Trophoblast cell (in vitro differentiated cells and primary cell): ENCODE measurements around the gene USP49. TPM values are rescaled to one million over a fixed set of nuclear protein-coding genes. Genes with fewer than 3 reads are reported as not detected.
"Not testable (repeated sequence)": the region's sequence is repeated elsewhere in the genome, so short reads cannot be mapped to it uniquely, and the experiment has no call there.

Source experiments
- DNase-seq, 2 donors: peaks; one replicate each; pipeline ENCODE4 v3.0.0-alpha.2; 2016
- H2AFZ ChIP-seq: 2 replicates; pipeline ENCODE4 v1.6.1; 2013; ENCODE audit warnings: low read length, moderate library complexity, mild to moderate bottlenecking; ENCODE audit not compliant: insufficient read depth, poor library complexity
- H2AK5ac ChIP-seq: 2 replicates; pipeline ENCODE4 v1.6.1; 2013; ENCODE audit warnings: mild to moderate bottlenecking, low read length
- H2BK120ac ChIP-seq: 2 replicates; pipeline ENCODE4 v1.6.1; 2013; ENCODE audit warnings: low read length, mild to moderate bottlenecking, moderate library complexity; ENCODE audit not compliant: insufficient read depth, poor library complexity
- H2BK12ac ChIP-seq: 2 replicates; pipeline ENCODE4 v1.6.1; 2013; ENCODE audit warnings: mild to moderate bottlenecking, low read length, moderate library complexity
- H2BK5ac ChIP-seq: 2 replicates; pipeline ENCODE4 v1.6.1; 2013; ENCODE audit warnings: low read length, low read depth, moderate library complexity, mild to moderate bottlenecking; ENCODE audit not compliant: poor library complexity
- H3K14ac ChIP-seq: 2 replicates; pipeline ENCODE4 v1.6.1; 2013; ENCODE audit warnings: mild to moderate bottlenecking, low read length
- H3K18ac ChIP-seq: 2 replicates; pipeline ENCODE4 v1.6.1; 2013; ENCODE audit warnings: mild to moderate bottlenecking, low read length
- H3K23ac ChIP-seq: 2 replicates; pipeline ENCODE4 v1.6.1; 2013; ENCODE audit warnings: low read length
- H3K27ac ChIP-seq: 2 replicates; pipeline ENCODE4 v1.5.1; 2013; ENCODE audit warnings: low read depth, mild to moderate bottlenecking, inconsistent platforms, low read length, moderate library complexity
- H3K27me3 ChIP-seq: 2 replicates; pipeline ENCODE4 v1.6.1; 2013; ENCODE audit warnings: inconsistent platforms, mild to moderate bottlenecking, low read length, moderate library complexity; ENCODE audit not compliant: insufficient read depth
- H3K36me3 ChIP-seq, 2 experiments: 1 replicate in 1 of 2; 2 replicates in 1 of 2; pipeline ENCODE4 v1.6.1; 2013; ENCODE audit warnings: low read length in 2 of 2, mild to moderate bottlenecking in 2 of 2, moderate library complexity in 1 of 2; ENCODE audit not compliant: insufficient read depth in 2 of 2, control insufficient read depth in 1 of 2
- H3K4ac ChIP-seq: 2 replicates; pipeline ENCODE4 v1.6.1; 2013; ENCODE audit warnings: low read depth, mild to moderate bottlenecking, low read length, moderate library complexity
- H3K4me1 ChIP-seq, 2 experiments: 1 replicate in 1 of 2; 2 replicates in 1 of 2; pipeline ENCODE4 v1.6.1; 2013; ENCODE audit warnings: low read length in 2 of 2, mild to moderate bottlenecking in 2 of 2, moderate library complexity in 1 of 2; ENCODE audit not compliant: insufficient read depth in 2 of 2, control insufficient read depth in 1 of 2
- H3K4me2 ChIP-seq: 2 replicates; pipeline ENCODE4 v1.6.1; 2013; ENCODE audit warnings: inconsistent platforms, mild to moderate bottlenecking, low read length, moderate library complexity
- H3K4me3 ChIP-seq: 2 replicates; pipeline ENCODE4 v1.5.1; 2013; ENCODE audit warnings: mild to moderate bottlenecking, low read depth, low read length, inconsistent platforms
- H3K79me1 ChIP-seq: one replicate; pipeline ENCODE4 v1.6.1; 2013; ENCODE audit warnings: low read length
- H3K79me2 ChIP-seq: 2 replicates; pipeline ENCODE4 v1.6.1; 2013; ENCODE audit warnings: low read length, mild to moderate bottlenecking; ENCODE audit not compliant: control insufficient read depth, insufficient read depth, poor library complexity
- H3K9ac ChIP-seq: 2 replicates; pipeline ENCODE4 v1.6.1; 2013; ENCODE audit warnings: mild to moderate bottlenecking, low read length
- H3K9me3 ChIP-seq: 2 replicates; pipeline ENCODE4 v1.6.1; 2013; ENCODE audit warnings: low read depth, mild to moderate bottlenecking, control low read depth, inconsistent platforms, low read length; ENCODE audit not compliant: insufficient read depth
- H4K12ac ChIP-seq: 2 replicates; pipeline ENCODE4 v1.6.1; 2013; ENCODE audit warnings: low read depth, mild to moderate bottlenecking, low read length, moderate library complexity
- H4K8ac ChIP-seq: 2 replicates; pipeline ENCODE4 v1.6.1; 2013; ENCODE audit warnings: low read depth, mild to moderate bottlenecking, low read length, moderate library complexity
- H4K91ac ChIP-seq: one replicate; pipeline ENCODE4 v1.6.1; 2013; ENCODE audit warnings: low read depth, mild to moderate bottlenecking, low read length, moderate library complexity
- WGBS: extraction: QIAGEN DNeasy Blood & Tissue Kit; methylation state at CpG from one replicate; pipeline ENCODE4 v1.1.7; 2013; ENCODE audit warnings: missing lambda C conversion rate; ENCODE audit not compliant: insufficient read length, insufficient coverage; ENCODE audit errors: extremely low coverage; 5-methylcytosine and 5-hydroxymethylcytosine counted together
- polyA plus RNA-seq: library from polyadenylated mRNA; stranded (reverse); fragments of 200-250 nt; gene quantifications from 2 replicates; pipeline ENCODE4 v1.2.3, GENCODE V29; 2013

Gene USP49
- 3.4 TPM in 2 replicates for polyA plus RNA-seq

DNA sequence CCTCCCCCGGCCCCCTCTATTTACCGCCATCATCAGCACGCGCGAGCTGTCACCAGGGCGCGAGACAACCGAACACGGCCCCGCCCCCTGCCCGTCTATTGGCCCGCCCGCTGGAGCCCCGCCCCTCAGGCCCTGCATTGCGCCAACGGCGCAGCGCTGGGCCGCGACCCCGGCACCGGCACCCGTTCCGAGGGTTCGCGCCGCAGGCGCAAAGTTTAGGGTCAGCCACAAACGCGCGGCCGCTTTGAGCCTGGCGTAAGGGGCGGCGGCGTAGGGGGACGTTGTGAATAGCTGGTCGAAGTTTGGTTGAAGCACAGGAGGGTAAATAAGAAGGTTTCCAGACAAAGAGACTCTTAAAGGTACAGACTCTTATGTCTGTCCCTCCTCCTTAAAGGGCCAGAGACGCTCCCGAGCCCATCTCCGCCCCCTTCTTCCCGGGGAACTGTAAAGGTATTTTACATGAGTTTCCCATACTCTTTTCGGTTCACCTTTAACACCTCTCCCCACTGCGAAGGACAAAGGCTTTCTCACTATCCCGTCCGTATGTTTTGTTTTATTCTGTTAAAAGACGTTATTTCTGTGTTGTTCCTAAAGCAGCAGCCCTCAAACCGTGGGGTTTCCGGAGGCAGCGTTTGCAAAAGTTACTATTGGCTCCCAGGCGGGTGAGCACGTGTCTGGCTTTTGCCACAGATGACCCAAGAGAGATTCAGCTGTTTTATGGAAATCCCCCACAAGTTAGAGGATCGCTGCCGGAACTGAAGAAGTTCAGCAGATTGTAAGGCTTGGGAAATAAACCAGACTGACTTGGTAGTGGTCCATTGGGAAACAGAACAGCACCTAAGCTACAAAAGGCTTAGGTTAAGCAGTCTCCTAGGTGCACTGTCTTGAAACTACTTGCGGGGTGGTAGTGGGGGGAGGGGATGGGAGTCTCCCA lies at the start of gene USP49:
TSS of gene USP49 (minus strand) at position 76 of the 934 bp plus-strand sequence. CDS start 88,392 bp downstream, outside the sequence.
- H2AK5ac ChIP-seq: no peak within 1 kb of the TSS

DNA sequence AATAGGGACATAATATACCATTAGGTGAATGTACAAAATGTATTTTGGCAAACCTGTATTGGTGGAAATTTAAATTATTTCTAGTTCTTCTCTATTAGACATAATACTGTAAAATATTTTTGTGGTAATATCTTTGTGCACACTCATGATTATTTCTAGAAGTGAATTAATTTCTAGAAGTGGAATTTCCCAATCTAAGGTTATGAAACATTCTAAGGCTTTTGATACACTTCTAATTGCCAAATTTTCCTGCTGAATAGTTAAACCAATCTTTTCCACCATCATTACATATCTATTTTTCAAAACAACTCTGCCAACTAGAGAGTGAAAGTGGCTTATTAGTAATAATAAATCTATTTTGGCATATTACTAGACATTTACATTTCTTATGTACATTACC lies 48.3 kb upstream of the USP49 start:
- no peak for DNase-seq
- no peak overlapping the region for H2BK5ac ChIP-seq
- no peak overlapping the region for H4K12ac ChIP-seq

More for the DNA sequence above, at the start of gene USP49:
- H3K9me3 ChIP-seq: no peaks in the 10 kb centered on the region
- H3K4me3 ChIP-seq: peak within 1 kb of the TSS; percentile 89
- H4K91ac ChIP-seq: peak within 1 kb of the TSS; percentile 45
- no peak within 1 kb of the TSS for H2BK12ac ChIP-seq
- H3K79me1 ChIP-seq: peaks cover 5% of the 10 kb centered on the region
- no CpG with 5 or more reads among the region's 55 CpGs for WGBS
- H3K27ac ChIP-seq: peak within 1 kb of the TSS; percentile 67
- peak within 1 kb of the TSS; percentile 70 for H2BK120ac ChIP-seq
- H3K9ac ChIP-seq: peak within 1 kb of the TSS; percentile 78
- no peaks in the 10 kb centered on the region for H3K27me3 ChIP-seq
- peak within 1 kb of the TSS; percentile 66 for H2AFZ ChIP-seq
- H3K14ac ChIP-seq: peak within 1 kb of the TSS; percentile 39
- H3K4me1 ChIP-seq: peaks cover 0 to 7% of the 10 kb centered on the region in 2 experiments
- peak within 1 kb of the TSS; percentile 40 for H4K12ac ChIP-seq
- peaks cover 2% of the 10 kb centered on the region in 2 experiments for H3K36me3 ChIP-seq
- peak within 1 kb of the TSS; percentile 63 for H4K8ac ChIP-seq
- no peak within 1 kb of the TSS for H3K18ac ChIP-seq
- H3K79me2 ChIP-seq: no peaks in the 10 kb centered on the region
- H3K4ac ChIP-seq: peak within 1 kb of the TSS; percentile 6
- H2BK5ac ChIP-seq: peak within 1 kb of the TSS; percentile 66
- no peak within 1 kb of the TSS for H3K23ac ChIP-seq
- peak within 1 kb of the TSS; percentile 97 for H3K4me2 ChIP-seq
- peak; percentile 77 to 79 for DNase-seq

DNA sequence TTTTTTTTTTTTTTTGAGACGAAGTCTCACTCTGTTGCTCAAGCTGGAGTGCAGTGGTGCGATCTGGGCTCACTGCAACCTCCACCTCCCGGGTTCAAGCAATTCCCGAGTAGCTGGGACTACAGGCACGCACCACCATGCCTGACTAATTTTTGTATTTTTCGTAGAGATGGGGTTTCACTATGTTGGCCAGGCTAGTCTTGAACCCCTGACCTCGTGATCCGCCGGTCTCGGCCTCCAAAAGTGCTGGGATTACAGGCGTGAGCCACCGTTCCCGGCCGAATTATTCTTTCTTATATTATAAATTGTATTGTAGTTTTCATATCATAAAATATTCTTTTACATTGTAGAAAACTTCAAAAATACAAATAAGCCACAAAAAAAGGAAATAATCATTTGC lies 47.7 kb upstream of the USP49 start:
- H3K4me3 ChIP-seq, H3K27ac ChIP-seq, DNase-seq, H2BK12ac ChIP-seq, H3K36me3 ChIP-seq, H3K4ac ChIP-seq, H3K23ac ChIP-seq, H4K8ac ChIP-seq, H4K12ac ChIP-seq, H2BK120ac ChIP-seq, H2AK5ac ChIP-seq, H3K9me3 ChIP-seq, H3K14ac ChIP-seq, H3K27me3 ChIP-seq, H3K18ac ChIP-seq, H2BK5ac ChIP-seq, H4K91ac ChIP-seq, H3K4me2 ChIP-seq, H2AFZ ChIP-seq, H3K9ac ChIP-seq: not testable (repeated sequence)
- WGBS: no CpG with 5 or more reads among the region's 14 CpGs
- H3K79me1 ChIP-seq: peaks cover 14% of the 10 kb centered on the region
- peaks cover 15% of the 10 kb centered on the region for H3K79me2 ChIP-seq
- H3K4me1 ChIP-seq: peaks cover 23 to 24% of the 10 kb centered on the region in 2 experiments

More for the DNA sequence above, 48.3 kb upstream of the USP49 start:
- H3K27ac ChIP-seq: no peak overlapping the region
- H2AFZ ChIP-seq: no peak overlapping the region
- peaks cover 0 to 2% of the 10 kb centered on the region in 2 experiments for H3K36me3 ChIP-seq
- no peak overlapping the region for H3K14ac ChIP-seq
- no peak overlapping the region for H3K23ac ChIP-seq
- H3K79me1 ChIP-seq: peaks cover 14% of the 10 kb centered on the region
- H3K79me2 ChIP-seq: peaks cover 15% of the 10 kb centered on the region
- no peak overlapping the region for H4K8ac ChIP-seq
- no peak overlapping the region for H2BK12ac ChIP-seq
- peaks cover 23 to 24% of the 10 kb centered on the region in 2 experiments for H3K4me1 ChIP-seq
- no peak overlapping the region for H4K91ac ChIP-seq
- no peak overlapping the region for H3K4ac ChIP-seq
- H2AK5ac ChIP-seq: no peak overlapping the region
- H3K4me3 ChIP-seq: no peak overlapping the region
- no peaks in the 10 kb centered on the region for H3K9me3 ChIP-seq
- H3K18ac ChIP-seq: no peak overlapping the region
- no peaks in the 10 kb centered on the region for H3K27me3 ChIP-seq
- no peak overlapping the region for H3K4me2 ChIP-seq
- no peak overlapping the region for H3K9ac ChIP-seq
- H2BK120ac ChIP-seq: no peak overlapping the region

DNA sequence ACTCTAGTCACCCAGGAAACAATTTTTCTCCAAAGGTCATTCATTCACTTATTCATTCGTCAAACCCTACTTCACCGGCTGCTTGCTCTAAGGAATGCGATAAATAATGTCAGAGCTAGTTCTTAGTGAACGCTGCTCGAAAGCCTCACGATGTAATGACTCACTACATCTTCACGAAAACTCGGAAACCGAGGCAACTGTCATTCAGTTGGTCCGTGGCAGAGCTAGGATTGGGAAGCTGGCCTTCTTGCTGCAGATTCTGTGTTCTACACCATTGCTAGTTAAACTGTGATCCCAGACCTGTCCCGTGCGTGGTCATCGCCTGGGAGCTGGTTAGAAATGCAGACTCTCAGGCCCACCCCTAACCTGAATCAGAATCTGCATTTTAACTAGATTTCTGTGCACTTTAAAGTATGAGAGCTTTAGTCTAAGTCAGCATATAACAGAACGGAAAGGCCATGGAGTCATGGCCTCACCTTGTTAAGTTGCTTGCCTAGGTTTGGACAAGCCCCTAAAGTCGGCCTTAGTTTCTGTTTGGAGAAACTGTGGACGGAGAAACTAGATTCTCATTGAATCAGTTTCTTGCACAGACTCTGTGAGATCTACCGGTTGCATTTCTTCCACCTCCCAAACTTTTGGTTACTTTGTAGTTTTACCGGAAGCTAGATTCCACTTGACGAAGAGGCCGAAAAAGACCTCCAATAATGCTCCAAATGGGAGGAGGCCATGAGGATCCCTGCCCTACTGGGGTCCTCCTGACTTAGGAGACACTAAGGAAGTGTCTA lies 47.1 kb upstream of the USP49 start:
- no peaks in the 10 kb centered on the region for H3K27me3 ChIP-seq
- H3K9ac ChIP-seq: no peak overlapping the region
- H3K4me3 ChIP-seq: peak overlapping the region; percentile 14
- peak overlapping the region; percentile 18 for H3K18ac ChIP-seq
- peak overlapping the region; percentile 24 for H3K14ac ChIP-seq
- peak overlapping the region; percentile 4 for H2BK120ac ChIP-seq
- H2AK5ac ChIP-seq: no peak overlapping the region
- peak overlapping the region; percentile 7 for H2BK5ac ChIP-seq
- H3K79me2 ChIP-seq: peaks cover 15% of the 10 kb centered on the region
- peak; percentile 59 to 76 for DNase-seq
- WGBS: no CpG with 5 or more reads among the region's 20 CpGs
- peak overlapping the region; percentile 4 for H3K27ac ChIP-seq
- peak overlapping the region; percentile 77 for H4K8ac ChIP-seq
- peak overlapping the region; percentile 28 for H2AFZ ChIP-seq
- peak overlapping the region; percentile 81 for H4K12ac ChIP-seq
- peak overlapping the region; percentile 20 for H4K91ac ChIP-seq
- peaks cover 14% of the 10 kb centered on the region for H3K79me1 ChIP-seq
- H2BK12ac ChIP-seq: no peak overlapping the region
- H3K4ac ChIP-seq: no peak overlapping the region
- peaks cover 3 to 10% of the 10 kb centered on the region in 2 experiments for H3K36me3 ChIP-seq
- no peaks in the 10 kb centered on the region for H3K9me3 ChIP-seq
- H3K23ac ChIP-seq: no peak overlapping the region
- peak overlapping the region; percentile 69 for H3K4me2 ChIP-seq
- H3K4me1 ChIP-seq: peaks cover 23 to 24% of the 10 kb centered on the region in 2 experiments
